Uterus (tissue), 2 donors: ENCODE measurements around the gene RAPSN.

Experiments
- CTCF ChIP-seq, 4 experiments: fragments of 200-600 bp in 2 of 4; fragments of 450-650 bp in 2 of 4; sonication (generic) in 2 of 4; IDR thresholded peaks; one replicate each; pipeline ENCODE4 v1.5.1; 2016 to 2019; ENCODE audit warnings: antibody characterized with exemption in 4 of 4, mild to moderate bottlenecking in 2 of 4, moderate library complexity in 1 of 4
- POLR2A ChIP-seq, 2 donors: fragments of 450-650 bp; IDR thresholded peaks; one replicate each; pipeline ENCODE4 v1.6.1; 2016; ENCODE audit warnings: antibody characterized with exemption in 2 of 2, mild to moderate bottlenecking in 1 of 2, moderate library complexity in 1 of 2

- TF ChIP-seq CTCF (IDR thresholded peaks at IDR 0.05) (no peak), POLR2A (IDR thresholded peaks at IDR 0.05) (no peak)
Measured at GRCh38 chr11:47391077-47391583, 57.8 kb downstream of the RAPSN start.
